ENCODE results near the gene NUPR1. TPM values are rescaled to one million over a fixed set of nuclear protein-coding genes. Genes with fewer than 3 reads are reported as not detected.

The NUPR1 gene
- total RNA-seq, 1 donor from 2014 or later = not detected

DNA sequence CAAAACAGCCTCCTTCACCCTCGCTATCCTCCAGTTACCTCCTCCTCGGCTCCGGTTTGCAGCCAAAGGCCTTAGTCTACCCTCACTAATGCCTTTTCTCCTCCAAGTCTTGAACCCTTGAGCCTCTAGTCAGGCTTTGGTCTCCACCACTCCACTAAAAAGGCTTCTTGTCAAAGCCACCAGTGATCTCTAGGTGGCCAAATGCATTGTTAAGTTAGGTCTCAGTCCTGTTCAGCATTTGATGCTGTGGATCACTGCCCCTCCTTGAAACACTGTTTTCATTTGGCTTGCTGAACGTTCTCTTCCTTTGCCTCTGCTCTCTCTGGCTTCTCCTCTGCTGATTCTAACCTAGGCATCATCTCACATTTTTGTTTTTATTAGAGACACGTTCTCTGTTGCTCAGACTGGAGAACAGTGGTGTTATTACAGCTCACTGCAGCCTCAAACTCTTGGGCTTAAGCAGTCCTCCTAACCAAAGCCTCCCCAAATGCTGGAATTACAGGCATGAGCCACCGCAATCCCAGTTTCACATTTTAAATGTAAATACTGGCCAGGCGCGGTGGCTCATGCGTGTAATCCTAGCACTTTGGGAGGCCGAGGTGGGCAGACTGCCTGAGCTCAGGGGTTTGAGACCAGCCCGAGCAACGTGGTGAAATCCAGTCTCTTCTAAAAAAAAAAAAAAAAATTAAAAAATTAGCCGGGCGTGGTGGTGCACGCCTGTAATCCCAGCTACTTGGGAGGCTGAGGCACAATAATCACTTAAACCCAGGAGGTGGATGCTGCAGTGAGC lies 16.1 kb upstream of the NUPR1 start:
- peaks cover 15% of the 10 kb centered on the region for H3K36me3 Mint-ChIP-seq
- H3K27ac ChIP-seq = no peak overlapping the region
- no peaks in the 10 kb centered on the region for H4K20me1 ChIP-seq (ENCODE audit: low read depth)
- peaks cover 3% of the 10 kb centered on the region for H3K4me1 ChIP-seq
- peaks cover 3% of the 10 kb centered on the region for H3F3A ChIP-seq (ENCODE audit: low read depth)
- H3K4me2 ChIP-seq = peak overlapping the region; percentile 78
- peaks cover 15% of the 10 kb centered on the region for H3K79me2 ChIP-seq (ENCODE audit: low read depth)
- no peaks in the 10 kb centered on the region for H3K36me3 ChIP-seq
- no peak overlapping the region for H3K9ac ChIP-seq
- H3K9me3 Mint-ChIP-seq = no peaks in the 10 kb centered on the region
- TF ChIP-seq EZH2phosphoT487 (IDR thresholded peaks at IDR 0.05) (no peak), EZH2 (IDR thresholded peaks at IDR 0.05) (no peak)
- TF ChIP-seq, protein P1, sequence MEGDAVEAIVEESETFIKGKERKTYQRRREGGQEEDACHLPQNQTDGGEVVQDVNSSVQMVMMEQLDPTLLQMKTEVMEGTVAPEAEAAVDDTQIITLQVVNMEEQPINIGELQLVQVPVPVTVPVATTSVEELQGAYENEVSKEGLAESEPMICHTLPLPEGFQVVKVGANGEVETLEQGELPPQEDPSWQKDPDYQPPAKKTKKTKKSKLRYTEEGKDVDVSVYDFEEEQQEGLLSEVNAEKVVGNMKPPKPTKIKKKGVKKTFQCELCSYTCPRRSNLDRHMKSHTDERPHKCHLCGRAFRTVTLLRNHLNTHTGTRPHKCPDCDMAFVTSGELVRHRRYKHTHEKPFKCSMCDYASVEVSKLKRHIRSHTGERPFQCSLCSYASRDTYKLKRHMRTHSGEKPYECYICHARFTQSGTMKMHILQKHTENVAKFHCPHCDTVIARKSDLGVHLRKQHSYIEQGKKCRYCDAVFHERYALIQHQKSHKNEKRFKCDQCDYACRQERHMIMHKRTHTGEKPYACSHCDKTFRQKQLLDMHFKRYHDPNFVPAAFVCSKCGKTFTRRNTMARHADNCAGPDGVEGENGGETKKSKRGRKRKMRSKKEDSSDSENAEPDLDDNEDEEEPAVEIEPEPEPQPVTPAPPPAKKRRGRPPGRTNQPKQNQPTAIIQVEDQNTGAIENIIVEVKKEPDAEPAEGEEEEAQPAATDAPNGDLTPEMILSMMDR (IDR thresholded peaks at IDR 0.05) = no peak
- H3K4me3 ChIP-seq = peak overlapping the region; percentile 68
- no peak overlapping the region for H2AFZ ChIP-seq (replicated peaks)
- DNase-seq (ENCODE audit: low spot score) = no peak
- H3K27ac Mint-ChIP-seq = peak overlapping the region; percentile 47
- peaks cover 11% of the 10 kb centered on the region for H3K27me3 Mint-ChIP-seq (ENCODE audit: insufficient read depth, low read depth)
- peaks cover 6% of the 10 kb centered on the region for H3K4me1 Mint-ChIP-seq
- peak overlapping the region; percentile 86 for H3K4me3 Mint-ChIP-seq
- H3K9me3 ChIP-seq (ENCODE audit: low read depth) = no peaks in the 10 kb centered on the region
- no peaks in the 10 kb centered on the region for H3K27me3 ChIP-seq

DNA sequence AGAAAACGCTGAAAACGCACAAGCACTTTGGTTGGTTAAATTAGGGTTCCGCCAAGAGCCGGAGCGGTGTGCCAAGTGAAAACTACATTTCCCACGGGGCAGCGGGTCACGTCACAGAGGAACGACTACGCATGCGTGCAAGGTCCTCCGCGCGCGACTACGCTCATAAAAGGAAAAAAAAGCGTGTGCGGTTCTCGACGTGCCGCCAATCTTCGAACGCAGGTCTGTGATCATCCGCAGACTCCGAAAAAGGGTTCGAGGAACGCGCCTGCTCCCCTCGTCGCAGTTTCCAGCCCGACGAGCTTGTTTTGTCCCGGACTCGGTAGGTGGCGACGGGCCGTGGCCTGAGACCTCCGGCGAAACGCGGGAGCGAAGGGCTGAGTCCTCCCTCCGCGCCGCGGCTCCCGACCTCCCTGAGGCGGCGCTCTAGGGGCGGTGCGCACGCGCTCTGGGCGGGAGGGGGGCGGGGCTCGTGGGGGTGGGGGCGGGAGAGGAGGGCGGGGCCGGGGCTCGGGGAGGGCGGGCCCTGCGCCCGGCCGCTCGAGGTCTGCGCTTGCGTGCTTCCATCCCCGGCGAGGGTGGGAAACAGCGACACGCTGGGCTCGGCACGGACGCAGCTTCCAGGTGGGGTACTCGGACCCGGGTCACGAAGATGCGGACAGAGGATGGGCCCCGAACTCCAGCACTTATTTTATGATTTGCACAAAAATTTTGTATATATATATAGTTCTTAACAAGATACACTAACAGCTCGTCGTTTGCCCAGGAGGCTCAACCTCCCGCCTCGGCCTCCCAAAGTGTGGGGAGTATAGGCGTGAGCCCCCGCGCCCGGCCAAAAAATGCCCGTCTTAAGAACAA lies 15.2 kb upstream of the NUPR1 start, which contains the start of gene SGF29:
Gene SGF29, plus strand, starts transcription at position 145 of the 858 bp plus-strand sequence. CDS start 27,150 bp downstream, outside the sequence.
- H3K4me1 Mint-ChIP-seq = peaks cover 10% of the 10 kb centered on the region
- TF ChIP-seq, protein P1 (IDR thresholded peaks at IDR 0.05) = peak; percentile 49
- TF ChIP-seq EZH2 (IDR thresholded peaks at IDR 0.05) = no peak

DNA sequence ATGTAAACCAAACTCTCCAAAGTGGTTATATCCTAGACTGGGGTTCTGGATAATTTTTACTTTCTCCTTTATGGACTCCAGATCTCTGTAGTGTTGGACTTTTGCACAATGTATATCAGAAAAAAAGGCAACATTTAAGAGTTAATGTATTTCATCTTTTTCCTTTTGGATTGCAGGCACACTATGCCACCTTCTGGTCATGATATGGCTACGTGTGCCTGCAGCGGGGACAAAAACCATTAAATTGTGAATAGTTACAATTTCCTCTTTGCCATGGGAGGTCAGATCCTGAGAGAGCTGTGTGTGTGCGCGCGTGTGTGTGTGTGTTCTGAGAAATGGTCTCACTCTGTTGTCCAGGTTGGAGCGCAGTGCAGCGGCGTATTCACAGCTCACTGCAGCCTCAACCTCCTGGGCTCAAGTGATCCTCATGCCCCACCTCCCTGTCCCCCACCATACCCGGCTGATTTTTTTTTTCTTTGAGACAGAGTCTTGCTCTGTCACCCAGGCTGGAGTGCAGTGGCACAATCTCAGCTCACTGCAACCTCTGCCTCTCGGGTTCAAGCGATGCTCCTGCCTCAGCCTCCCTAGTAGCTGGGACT lies 10.6 kb upstream of the NUPR1 start:
- Histone ChIP-seq H2AFZ (replicated peaks) (no peak overlapping the region), H3K9ac (no peak overlapping the region), H3K4me3 (no peak overlapping the region), H4K20me1 (ENCODE audit: low read depth) (no peaks in the 10 kb centered on the region), H3K27me3 (no peaks in the 10 kb centered on the region), H3K9me3 (ENCODE audit: low read depth) (no peaks in the 10 kb centered on the region), H3K36me3 (no peaks in the 10 kb centered on the region), H3K4me1 (peaks cover under 1% of the 10 kb centered on the region), H3K4me2 (no peak overlapping the region), H3K27ac (no peak overlapping the region), H3F3A (ENCODE audit: low read depth) (peaks cover 3% of the 10 kb centered on the region), H3K79me2 (ENCODE audit: low read depth) (peaks cover under 1% of the 10 kb centered on the region)
- no peak overlapping the region for H3K4me3 Mint-ChIP-seq
- H3K27me3 Mint-ChIP-seq (ENCODE audit: insufficient read depth, low read depth) = peaks cover 11% of the 10 kb centered on the region
- no peak for DNase-seq (ENCODE audit: low spot score)
- no peaks in the 10 kb centered on the region for H3K9me3 Mint-ChIP-seq
- peak overlapping the region; percentile 4 for H3K27ac Mint-ChIP-seq
- no peak for TF ChIP-seq EZH2 (IDR thresholded peaks at IDR 0.05)
- TF ChIP-seq EZH2phosphoT487 (IDR thresholded peaks at IDR 0.05) = no peak
- TF ChIP-seq, protein P1 (IDR thresholded peaks at IDR 0.05) = peak; percentile 40
- H3K36me3 Mint-ChIP-seq = no peaks in the 10 kb centered on the region
- peaks cover 12% of the 10 kb centered on the region for H3K4me1 Mint-ChIP-seq

More for the DNA sequence above, 15.2 kb upstream of the NUPR1 start, which contains the start of gene SGF29:
- peak within 1 kb of the TSS; percentile 86 for H3K27ac Mint-ChIP-seq
- peak; percentile 97 for DNase-seq (ENCODE audit: low spot score)
- H3K9ac ChIP-seq = peak within 1 kb of the TSS; percentile 39
- peak within 1 kb of the TSS; percentile 83 for H2AFZ ChIP-seq (replicated peaks)
- H3K4me3 ChIP-seq = peak within 1 kb of the TSS; percentile 68
- peak within 1 kb of the TSS; percentile 88 for H3K4me3 Mint-ChIP-seq
- H3K27ac ChIP-seq = peak within 1 kb of the TSS; percentile 88
- H3K36me3 ChIP-seq = no peaks in the 10 kb centered on the region
- peaks cover 3% of the 10 kb centered on the region for H3K4me1 ChIP-seq
- no peaks in the 10 kb centered on the region for H3K9me3 Mint-ChIP-seq
- no peaks in the 10 kb centered on the region for H4K20me1 ChIP-seq (ENCODE audit: low read depth)
- H3K4me2 ChIP-seq = peak within 1 kb of the TSS; percentile 78
- peaks cover 12% of the 10 kb centered on the region for H3K36me3 Mint-ChIP-seq
- no peaks in the 10 kb centered on the region for H3K27me3 ChIP-seq
- H3K79me2 ChIP-seq (ENCODE audit: low read depth) = peaks cover 15% of the 10 kb centered on the region
- no peaks in the 10 kb centered on the region for H3K9me3 ChIP-seq (ENCODE audit: low read depth)
- H3F3A ChIP-seq (ENCODE audit: low read depth) = peaks cover 3% of the 10 kb centered on the region
- peaks cover 11% of the 10 kb centered on the region for H3K27me3 Mint-ChIP-seq (ENCODE audit: insufficient read depth, low read depth)
